GM18858 (cell line): Measurements from ENCODE around the gene OR52K1.

Experiments
- ATAC-seq: cut with Tn5 transposase; IDR thresholded peaks from one replicate; pipeline ENCODE4 v1.9.1; 2021; ENCODE audit not compliant: unreplicated experiment

The OR52K1 gene

GRCh38 chr11:4482445-4482844 lies at the start of gene OR52K1:
Gene OR52K1, plus strand, starts transcription at chr11:4482646. Its CDS starts 6,255 bp downstream, at chr11:4488901.
- no peak for ATAC-seq

GRCh38 chr11:4433856-4434255 lies 48.6 kb upstream of the OR52K1 start:
- no peak for ATAC-seq

GRCh38 chr11:4436411-4436810 lies 46.0 kb upstream of the OR52K1 start:
- no peak for ATAC-seq

- ATAC-seq = no peak
These were observed 40.9 kb upstream of the OR52K1 start for GRCh38 chr11:4441515-4441914.

- ATAC-seq = no peak
These were observed 39.1 kb upstream of the OR52K1 start for GRCh38 chr11:4443232-4443891.

- ATAC-seq = no peak
These were observed 33.5 kb upstream of the OR52K1 start, which contains the start of gene OR52K2 for GRCh38 chr11:4448995-4449394. Gene OR52K2, plus strand, starts transcription at chr11:4449295. Its CDS starts 45 bp downstream, at chr11:4449340.

GRCh38 chr11:4453118-4453517 lies 29.3 kb upstream of the OR52K1 start:
- no peak for ATAC-seq

- ATAC-seq = no peak
These were observed 28.4 kb upstream of the OR52K1 start for GRCh38 chr11:4454021-4454420.

- ATAC-seq = no peak
These were observed 27.0 kb upstream of the OR52K1 start for GRCh38 chr11:4455419-4455818.

- peak; percentile 73 for ATAC-seq
These were observed 22.9 kb upstream of the OR52K1 start for GRCh38 chr11:4459500-4459899.

GRCh38 chr11:4460151-4460550 lies 22.3 kb upstream of the OR52K1 start:
- no peak for ATAC-seq

GRCh38 chr11:4464216-4465159 lies 18.0 kb upstream of the OR52K1 start:
- ATAC-seq = no peak

- no peak for ATAC-seq
These were observed 17.0 kb upstream of the OR52K1 start for GRCh38 chr11:4465407-4465806.

- no peak for ATAC-seq
These were observed 16.1 kb upstream of the OR52K1 start for GRCh38 chr11:4466131-4466870.

GRCh38 chr11:4466871-4467442 lies 15.5 kb upstream of the OR52K1 start:
- ATAC-seq = no peak

- ATAC-seq = no peak
These were observed 14.4 kb upstream of the OR52K1 start for GRCh38 chr11:4467811-4468606.

- ATAC-seq = no peak
These were observed 2.8 kb upstream of the OR52K1 start for GRCh38 chr11:4479644-4480043.

GRCh38 chr11:4480577-4481239 lies 1.7 kb upstream of the OR52K1 start:
- ATAC-seq = no peak

GRCh38 chr11:4481240-4481582 lies 1.2 kb upstream of the OR52K1 start:
- no peak for ATAC-seq

GRCh38 chr11:4484310-4484709 lies 1.9 kb downstream of the OR52K1 start:
- no peak for ATAC-seq
